Measurements from ENCODE around the gene DEFB125.

GRCh38 chr20:90651-91050, 3.2 kb downstream of the DEFB125 start:
- TF ChIP-seq CTCF (IDR thresholded peaks at IDR 0.05; ENCODE audit: insufficient read depth, low read length, poor library complexity, severe bottlenecking) (no peak), EZH2phosphoT487 (conservative IDR thresholded peaks at IDR 0.05; ENCODE audit: low read length) (no peak)

All from SU-DHL-6 (cell line).